HCT116 (cell line): ENCODE data around the gene CBLIF. TPM values are rescaled to one million over a fixed set of nuclear protein-coding genes. Genes with fewer than 3 reads are reported as not detected.

Source experiments
- ATAC-seq: fragments of 200-7000 bp; cut with Tn5 transposase; 2 replicates; pipeline ENCODE4 v1.9.1; 2020; ENCODE audit warnings: mild to moderate bottlenecking, moderate library complexity
- BruUV-seq: library from RNA; stranded (reverse); fragments of 400-500 nt; replicated peaks from 2 replicates; lab custom pipeline; 2021; lab: Mats Ljungman, UMichigan
- CTCF ChIA-PET: fragments of 300-600 bp; sonication (Branson Sonifier 250); formaldehyde crosslinking; loops from one replicate; lab custom pipeline; 2021; ENCODE audit warnings: antibody characterized with exemption; lab: Charles Lee
- POLR2A ChIA-PET: fragments of 300-600, 350-600 bp; sonication (Branson Sonifier 250); formaldehyde crosslinking; loops from one replicate; lab custom pipeline; 2021; ENCODE audit warnings: antibody characterized with exemption; lab: Charles Lee
- RAD21 ChIA-PET, 2 experiments: fragments of 300-600 bp; sonication (Branson Sonifier 250); formaldehyde crosslinking; loops; one replicate each; lab custom pipeline; 2023; ENCODE audit warnings: low total read pairs in 2 of 2; ENCODE audit not compliant: uncharacterized antibody in 2 of 2, unreplicated experiment in 2 of 2, low non-redundant PET in 1 of 2; lab: Charles Lee
- DNase-seq: peaks from one replicate; pipeline ENCODE4 v3.0.0-alpha.2; 2010; ENCODE audit warnings: low read depth, low spot score
- H2AFZ ChIP-seq: fragments of 200-600 bp; shearing (Covaris generic), sonication (generic); 2 replicates; pipeline ENCODE4 v1.6.1; 2017; ENCODE audit warnings: low read depth, mixed run types, mixed read lengths, antibody characterized with exemption, low read length; ENCODE audit not compliant: poor library complexity, severe bottlenecking
- H3K27ac ChIP-seq: 2 replicates; pipeline ENCODE4 v1.5.1; 2012; ENCODE audit warnings: low read depth, low read length
- H3K27me3 ChIP-seq: fragments of 200-600 bp; sonication (generic); 2 replicates; pipeline ENCODE4 v1.6.1; 2016; ENCODE audit warnings: mixed run types, low read length, mixed read lengths; ENCODE audit not compliant: insufficient read depth
- H3K36me3 ChIP-seq, 2 experiments: fragments of 200-500 bp in 1 of 2; fragments of 200-600 bp in 1 of 2; sonication (Bioruptor generic) in 1 of 2; sonication (generic) in 1 of 2; 2 replicates each; pipeline versions ENCODE4 v1.5.1 to v1.6.1; 2014 to 2016; ENCODE audit warnings: low read length in 2 of 2, inconsistent platforms in 1 of 2, mixed read lengths in 1 of 2, mixed run types in 1 of 2; ENCODE audit not compliant: insufficient read depth in 2 of 2, control insufficient read depth in 1 of 2
- H3K4me1 ChIP-seq, 2 experiments: fragments of 200-600 bp in 1 of 2; sonication (generic) in 1 of 2; 2 replicates each; pipeline versions ENCODE4 v1.5.1 to v1.6.1; 2012 to 2017; ENCODE audit warnings: low read length in 2 of 2, inconsistent platforms in 1 of 2, mild to moderate bottlenecking in 1 of 2, mixed read lengths in 1 of 2, mixed run types in 1 of 2, moderate library complexity in 1 of 2; ENCODE audit not compliant: insufficient read depth in 2 of 2, control insufficient read depth in 1 of 2
- H3K4me2 ChIP-seq: fragments of 200-600 bp; sonication (generic); 2 replicates; pipeline ENCODE4 v1.6.1; 2017; ENCODE audit warnings: mixed run types, low read length, mixed read lengths
- H3K4me3 ChIP-seq, 2 experiments: fragments of 200-600 bp in 1 of 2; sonication (generic) in 1 of 2; replicated peaks in 1 of 2; 2 replicates each; pipeline ENCODE4 v1.5.1; 2011 to 2016; ENCODE audit warnings: low read length in 2 of 2, control low read depth in 1 of 2, low read depth in 1 of 2, mild to moderate bottlenecking in 1 of 2, mixed read lengths in 1 of 2, mixed run types in 1 of 2
- H3K79me2 ChIP-seq: fragments of 200-600 bp; sonication (generic); 2 replicates; pipeline ENCODE4 v1.6.1; 2017; ENCODE audit warnings: mild to moderate bottlenecking, mixed run types, low read length, moderate library complexity, mixed read lengths; ENCODE audit not compliant: insufficient read depth
- H3K9ac ChIP-seq: fragments of 200-600 bp; sonication (generic); 2 replicates; pipeline ENCODE4 v1.6.1; 2016; ENCODE audit warnings: low read length, mixed read lengths
- H3K9me2 ChIP-seq: fragments of 200-600 bp; sonication (generic), shearing (Covaris generic); 2 replicates; pipeline ENCODE4 v1.6.1; 2017; ENCODE audit warnings: mixed run types, mild to moderate bottlenecking, moderate library complexity; ENCODE audit not compliant: insufficient read depth
- H3K9me3 ChIP-seq, 2 experiments: fragments of 200-500 bp in 1 of 2; fragments of 200-600 bp in 1 of 2; sonication (Bioruptor generic) in 1 of 2; sonication (generic) in 1 of 2; 2 replicates each; pipeline ENCODE4 v1.6.1; 2014 to 2017; ENCODE audit warnings: low read length in 2 of 2, mixed read lengths in 2 of 2, inconsistent platforms in 1 of 2, low read depth in 1 of 2, mild to moderate bottlenecking in 1 of 2, mixed run types in 1 of 2, moderate library complexity in 1 of 2; ENCODE audit not compliant: control insufficient read depth in 1 of 2, insufficient read depth in 1 of 2
- H4K20me1 ChIP-seq: fragments of 200-600 bp; sonication (generic), shearing (Covaris generic); 2 replicates; pipeline ENCODE4 v1.6.1; 2017; ENCODE audit warnings: mixed run types, mild to moderate bottlenecking, moderate library complexity; ENCODE audit not compliant: insufficient read depth
- ATF3 ChIP-seq: IDR thresholded peaks from 2 replicates; pipeline ENCODE4 v1.6.1; 2012
- CEBPB ChIP-seq: IDR thresholded peaks from 2 replicates; pipeline ENCODE4 v1.6.1; 2012; ENCODE audit warnings: low read depth
- CTCF ChIP-seq, 3 experiments: fragments of 200-600 bp in 1 of 3; sonication (generic) in 1 of 3; IDR thresholded peaks in 2 of 3; conservative IDR thresholded peaks in 1 of 3; 2 replicates each; pipeline ENCODE4 v1.5.1; 2012 to 2017; ENCODE audit warnings: low read depth in 2 of 3, low read length in 2 of 3, antibody characterized with exemption in 1 of 3, borderline replicate concordance in 1 of 3, control low read depth in 1 of 3, mild to moderate bottlenecking in 1 of 3, mixed read lengths in 1 of 3, mixed run types in 1 of 3, moderate library complexity in 1 of 3; ENCODE audit not compliant: insufficient read depth in 1 of 3
- EZH2 ChIP-seq: fragments of 200-600 bp; sonication (generic); IDR thresholded peaks from 2 replicates; pipeline ENCODE4 v1.6.1; 2017; ENCODE audit warnings: antibody characterized with exemption, mixed run types
- EZH2phosphoT487 ChIP-seq: fragments of 200-600 bp; IDR thresholded peaks from 2 replicates; pipeline ENCODE4 v1.6.1; 2018; ENCODE audit warnings: antibody characterized with exemption, borderline replicate concordance
- MAX ChIP-seq: IDR thresholded peaks from 2 replicates; pipeline ENCODE4 v1.6.1; 2012
- POLR2AphosphoS5 ChIP-seq: IDR thresholded peaks from 2 replicates; pipeline ENCODE4 v1.6.1; 2011; ENCODE audit warnings: mild to moderate bottlenecking, low read depth, low read length, moderate library complexity
- RAD21 ChIP-seq: IDR thresholded peaks from 2 replicates; pipeline ENCODE4 v1.6.1; 2012; ENCODE audit warnings: low read depth, mild to moderate bottlenecking
- TCF7L2 ChIP-seq: IDR thresholded peaks from 2 replicates; pipeline ENCODE4 v1.7.0; 2011; ENCODE audit warnings: borderline replicate concordance, inconsistent platforms; ENCODE audit not compliant: insufficient read depth, insufficient read length; ENCODE audit errors: extremely low read depth
- YY1 ChIP-seq: IDR thresholded peaks from 2 replicates; pipeline ENCODE4 v1.6.1; 2011; ENCODE audit warnings: low read length, low read depth, moderate library complexity, mild to moderate bottlenecking; ENCODE audit not compliant: insufficient replicate concordance; ENCODE audit errors: extremely low read depth
- ZFX ChIP-seq: fragments of 450-650 bp; IDR thresholded peaks from 2 replicates; pipeline ENCODE4 v1.6.1; 2017
- intact Hi-C: fragments of 100-400 bp; cut with micrococcal nuclease; formaldehyde crosslinking; loops from 2 replicates; pipeline ENCODE4 v1.10.0; 2022
- total RNA-seq: library from RNA; stranded (reverse); gene quantifications from one replicate; pipeline ENCODE4 v1.2.1, GENCODE V29; 2021; ENCODE audit not compliant: unreplicated experiment

CBLIF gene
- total RNA-seq, 1 experiment from 2014 or later, result not detected

GRCh38 chr11:59822989-59823566 is 22.2 kb downstream of the CBLIF start:
- DNase-seq (peak; percentile 69), ATAC-seq (peak; percentile 99)
- Histone ChIP-seq H3K27ac (no peak overlapping the region), H3K9me3 (no peaks in the 10 kb centered on the region), H3K9me2 (no peaks in the 10 kb centered on the region), H3K4me3 (no peak overlapping the region), H3K27me3 (no peaks in the 10 kb centered on the region), H3K36me3 (no peaks in the 10 kb centered on the region), H4K20me1 (no peaks in the 10 kb centered on the region), H3K4me1 (peaks cover 0 to 4% of the 10 kb centered on the region in 2 experiments; a peak in 1 of 4 replicates), H3K9ac (no peak overlapping the region), H3K79me2 (no peaks in the 10 kb centered on the region), H3K4me2 (peak overlapping the region; percentile 47), H2AFZ (peak overlapping the region; percentile 90)
- CTCF ChIA-PET, result interaction anchor here (0.6 to 1.3 kb wide), 5 partner anchors 9 to 428 kb away, joined by 3 to 37 read pairs (median 4); no protein-coding TSS in a partner anchor
- intact Hi-C loops, result loop anchor here (1.0 to 5.0 kb wide), 4 partner anchors 96 to 428 kb away; no protein-coding TSS in a partner anchor
- RAD21 ChIA-PET, result interaction anchor here (0.6 to 1.0 kb wide), 4 partner anchors 96 to 428 kb away, joined by 3 to 9 read pairs (median 4); no protein-coding TSS in a partner anchor
- POLR2A ChIA-PET, result no interaction called here
- BruUV-seq, result no TSS peak
- TF ChIP-seq ATF3 (no peak), RAD21 (peak; percentile 94), CEBPB (peak; percentile 88), YY1 (no peak), CTCF (IDR thresholded peaks at IDR 0.05 in 2 of 3, conservative IDR thresholded peaks at IDR 0.05 in 1 of 3; ENCODE audit: borderline replicate concordance in 1 of 3, insufficient read depth in 1 of 3, low read depth in 2 of 3, low read length in 2 of 3) (peak; percentile 63 to 90 (median 87)), EZH2phosphoT487 (no peak), TCF7L2 (no peak), MAX (no peak), POLR2AphosphoS5 (no peak), EZH2 (no peak), ZFX (no peak)
